Activated CD4-positive, alpha-beta T cell treated with anti-CD3 and anti-CD28 coated beads, Interleukin-2, Interleukin-4, amounts not matched to agents 100 ng/mL and 50 ng/mL, durations not matched to agents 16 hours and 8 hours (primary cell): Measurements from ENCODE around the gene MOBP.
A peak's percentile ranks its signal among the peaks of the same experiment; 100 is the strongest.
"Not testable (repeated sequence)": the region's sequence is repeated elsewhere in the genome, so short reads cannot be mapped to it uniquely, and the experiment has no call there.

Source experiments
- DNase-seq: peaks from one replicate; pipeline ENCODE4 v3.0.0-alpha.2; 2020; ENCODE audit warnings: low spot score

The MOBP gene, protein sequence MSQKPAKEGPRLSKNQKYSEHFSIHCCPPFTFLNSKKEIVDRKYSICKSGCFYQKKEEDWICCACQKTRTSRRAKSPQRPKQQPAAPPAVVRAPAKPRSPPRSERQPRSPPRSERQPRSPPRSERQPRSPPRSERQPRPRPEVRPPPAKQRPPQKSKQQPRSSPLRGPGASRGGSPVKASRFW

GRCh38 chr3:39467394-39468107, at the start of gene MOBP:
MOBP (plus strand) TSS chr3:39467680; CDS start chr3:39502070, 34,390 bp downstream.
- DNase-seq, result no peak

DNA sequence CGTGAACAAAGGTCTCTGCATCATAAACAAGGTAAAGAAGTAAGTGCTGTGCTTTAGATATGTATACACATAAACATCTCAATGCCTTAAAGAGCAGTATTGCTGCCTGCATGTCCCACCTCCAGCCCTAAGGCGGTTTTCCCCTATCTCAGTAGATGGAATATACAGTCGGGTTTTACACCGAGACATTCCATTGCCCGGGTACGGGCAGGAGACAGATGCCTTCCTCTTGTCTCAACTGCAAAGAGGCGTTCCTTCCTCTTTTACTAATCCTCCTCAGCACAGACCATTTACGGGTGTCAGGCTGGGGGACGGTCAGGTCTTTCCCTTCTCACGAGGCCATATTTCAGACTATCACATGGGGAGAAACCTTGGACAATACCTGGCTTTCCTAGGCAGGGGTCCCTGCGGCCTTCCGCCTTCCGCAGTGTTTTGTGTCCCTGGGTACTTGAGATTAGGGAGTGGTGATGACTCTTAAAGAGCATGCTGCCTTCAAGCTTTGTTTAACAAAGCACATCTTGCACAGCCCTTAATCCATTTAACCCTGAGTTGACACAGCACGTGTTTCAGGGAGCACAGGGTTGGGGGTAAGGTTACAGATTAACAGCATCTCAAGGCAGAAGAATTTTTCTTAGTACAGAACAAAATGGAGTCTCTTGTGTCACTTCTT, 48.8 kb upstream of the MOBP start:
- DNase-seq, result not testable (repeated sequence)

GRCh38 chr3:39419742-39420315, 47.7 kb upstream of the MOBP start:
- no peak for DNase-seq

- DNase-seq, result no peak
These were observed 46.9 kb upstream of the MOBP start for GRCh38 chr3:39420543-39420942.

GRCh38 chr3:39423436-39423970, 44.0 kb upstream of the MOBP start:
- no peak for DNase-seq

- no peak for DNase-seq
These were observed 41.2 kb upstream of the MOBP start for GRCh38 chr3:39426312-39426711.

DNA sequence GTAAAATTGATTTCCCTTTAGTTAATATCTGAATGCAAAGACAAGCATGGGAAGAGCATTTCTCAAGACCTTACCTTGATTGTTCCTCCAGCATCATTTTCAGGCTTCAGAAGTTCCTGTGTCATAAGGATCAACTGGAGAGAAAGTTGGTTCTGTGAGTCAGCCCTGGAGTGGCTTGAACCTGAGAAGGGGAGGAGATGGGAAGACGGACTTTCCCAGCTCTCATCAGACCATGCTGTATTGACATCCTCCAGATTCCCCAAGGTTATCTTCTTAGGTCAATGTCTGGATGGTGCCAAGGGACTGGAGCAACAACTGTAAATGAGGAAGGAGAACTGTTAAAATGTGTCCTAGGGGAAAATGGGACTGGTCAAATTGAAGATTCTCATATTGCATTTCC, 40.0 kb upstream of the MOBP start:
- no peak for DNase-seq

- no peak for DNase-seq
These were observed 38.7 kb upstream of the MOBP start for GRCh38 chr3:39428745-39429201.

GRCh38 chr3:39429466-39429865, 38.0 kb upstream of the MOBP start:
- DNase-seq, result no peak

GRCh38 chr3:39432342-39432741, 35.1 kb upstream of the MOBP start:
- DNase-seq, result no peak

DNA sequence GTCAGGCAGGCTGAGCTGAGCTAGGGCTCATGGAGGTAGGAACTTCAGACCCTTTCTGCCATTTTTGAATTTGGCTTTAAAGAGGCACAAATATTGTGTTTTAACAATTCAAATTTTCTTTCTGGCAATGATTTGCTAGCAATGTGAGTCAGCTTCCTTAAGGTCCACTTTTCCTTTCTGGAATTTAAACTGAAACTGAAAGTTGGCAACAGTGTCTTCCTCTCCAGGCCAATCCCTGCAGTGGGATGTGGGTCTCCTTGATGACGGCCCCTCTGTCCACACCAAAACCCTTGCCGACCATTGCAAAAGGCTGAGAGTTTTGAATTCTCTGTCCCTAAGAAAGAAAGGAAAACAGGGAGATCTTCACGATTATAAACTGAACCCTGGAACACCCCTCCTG, 33.8 kb upstream of the MOBP start:
- no peak for DNase-seq

- no peak for DNase-seq
These were observed 32.9 kb upstream of the MOBP start for GRCh38 chr3:39434574-39434973.

DNA sequence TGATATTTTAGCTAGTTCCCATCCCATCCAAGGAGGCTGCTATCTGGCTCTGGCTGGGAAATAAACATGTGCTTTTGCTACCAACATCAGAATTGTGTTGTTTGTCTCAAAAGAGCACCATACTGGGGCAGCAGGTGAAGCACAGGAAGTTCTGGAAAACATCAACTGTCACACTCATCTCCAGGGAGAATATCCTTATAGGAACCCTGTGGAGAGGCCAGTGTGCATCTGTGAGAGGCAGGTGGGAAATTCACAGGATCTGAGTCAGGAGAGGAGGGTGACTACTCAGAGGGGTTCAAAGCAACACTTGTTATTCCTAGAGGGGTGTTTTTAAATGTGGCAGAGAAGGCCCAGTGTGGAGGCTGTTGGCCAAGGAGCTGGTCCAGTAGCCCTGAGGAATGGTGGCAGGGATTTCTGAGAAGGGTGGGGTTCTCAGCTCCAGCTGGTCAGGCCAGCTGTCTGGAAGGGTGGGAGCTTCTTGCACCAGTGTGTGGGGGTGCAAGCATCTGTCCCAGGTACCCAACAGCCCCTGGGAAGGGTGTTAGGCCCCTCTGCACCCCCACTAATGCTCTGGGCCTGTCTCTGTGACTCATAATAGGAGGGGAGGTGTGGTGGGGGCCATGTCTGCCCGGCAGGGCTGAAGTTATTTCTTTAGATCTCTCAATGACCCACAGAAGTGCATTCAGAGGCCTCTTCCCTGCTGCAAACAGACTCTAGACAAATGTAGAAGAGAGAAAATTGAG, 32.3 kb upstream of the MOBP start:
- no peak for DNase-seq

DNA sequence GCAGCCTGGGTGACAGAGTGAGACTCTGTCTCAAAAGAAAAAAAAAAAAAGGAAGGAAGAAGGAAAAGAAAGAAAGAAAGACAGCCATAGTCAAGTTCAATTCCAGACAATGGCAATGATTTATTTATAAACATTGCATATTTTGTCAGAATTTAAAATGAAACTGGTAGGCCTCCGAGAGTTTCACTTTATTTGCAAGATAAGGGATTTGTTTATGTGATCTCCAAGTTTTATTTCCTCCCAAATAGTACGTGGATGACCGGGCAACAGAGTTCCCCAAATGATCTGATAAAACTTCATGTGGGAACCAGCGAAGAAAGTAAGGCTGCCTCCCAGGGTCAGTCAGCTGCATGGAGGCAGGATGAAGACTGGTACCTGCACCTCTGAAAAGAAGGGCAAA, 28.6 kb upstream of the MOBP start:
- no peak for DNase-seq

DNA sequence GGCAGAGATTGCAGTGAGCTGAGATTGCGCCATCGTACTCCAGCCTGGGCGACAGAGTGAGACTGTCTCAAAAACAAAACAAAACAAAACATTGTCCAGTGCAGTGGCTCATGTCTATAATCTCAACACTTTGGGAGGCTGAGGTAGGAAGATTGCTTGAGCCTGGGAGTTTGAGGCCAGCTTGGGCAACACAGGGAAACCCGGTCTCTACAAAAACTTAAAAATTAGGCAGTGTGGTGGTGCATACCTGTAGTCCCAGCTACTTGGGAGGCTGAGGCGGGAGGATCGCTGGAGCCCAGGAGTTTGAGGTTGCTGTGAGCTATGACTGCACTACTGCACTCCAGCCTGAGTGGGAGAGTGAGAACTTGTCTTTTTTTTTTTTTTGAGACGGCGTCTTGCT, 27.2 kb upstream of the MOBP start:
- DNase-seq, result no peak

- no peak for DNase-seq
These were observed 23.9 kb upstream of the MOBP start for GRCh38 chr3:39443530-39443929.

DNA sequence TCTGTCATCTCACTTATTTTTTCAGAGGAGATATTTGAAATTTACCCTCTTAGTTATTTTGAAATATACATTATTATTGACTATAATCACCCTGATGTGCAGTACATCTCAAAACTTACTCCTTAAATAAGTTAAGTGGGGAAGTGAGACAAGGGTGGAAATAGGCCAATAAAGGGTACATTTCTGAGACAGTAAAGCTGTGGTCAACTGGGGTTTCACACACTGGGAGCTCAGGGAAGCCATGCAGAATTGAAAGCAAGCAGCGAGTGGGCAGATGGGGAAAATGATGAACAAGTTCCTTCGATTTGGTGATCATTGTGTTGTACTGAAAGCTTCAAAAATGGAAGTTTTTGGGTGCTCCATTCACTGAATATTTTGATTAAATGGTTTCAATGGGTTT, 21.6 kb upstream of the MOBP start:
- no peak for DNase-seq

- DNase-seq, result no peak
These were observed 21.0 kb upstream of the MOBP start for GRCh38 chr3:39446444-39446843.

GRCh38 chr3:39447637-39448483, 19.6 kb upstream of the MOBP start:
- DNase-seq, result peak; percentile 77

GRCh38 chr3:39448506-39449233, 18.8 kb upstream of the MOBP start:
- DNase-seq, result no peak
